Measurements from ENCODE around the gene PRDM8.
A peak's percentile ranks its signal among the peaks of the same experiment; 100 is the strongest.
"Not testable (repeated sequence)": the region's sequence is repeated elsewhere in the genome, so short reads cannot be mapped to it uniquely, and the experiment has no call there.

PRDM8 gene

DNA sequence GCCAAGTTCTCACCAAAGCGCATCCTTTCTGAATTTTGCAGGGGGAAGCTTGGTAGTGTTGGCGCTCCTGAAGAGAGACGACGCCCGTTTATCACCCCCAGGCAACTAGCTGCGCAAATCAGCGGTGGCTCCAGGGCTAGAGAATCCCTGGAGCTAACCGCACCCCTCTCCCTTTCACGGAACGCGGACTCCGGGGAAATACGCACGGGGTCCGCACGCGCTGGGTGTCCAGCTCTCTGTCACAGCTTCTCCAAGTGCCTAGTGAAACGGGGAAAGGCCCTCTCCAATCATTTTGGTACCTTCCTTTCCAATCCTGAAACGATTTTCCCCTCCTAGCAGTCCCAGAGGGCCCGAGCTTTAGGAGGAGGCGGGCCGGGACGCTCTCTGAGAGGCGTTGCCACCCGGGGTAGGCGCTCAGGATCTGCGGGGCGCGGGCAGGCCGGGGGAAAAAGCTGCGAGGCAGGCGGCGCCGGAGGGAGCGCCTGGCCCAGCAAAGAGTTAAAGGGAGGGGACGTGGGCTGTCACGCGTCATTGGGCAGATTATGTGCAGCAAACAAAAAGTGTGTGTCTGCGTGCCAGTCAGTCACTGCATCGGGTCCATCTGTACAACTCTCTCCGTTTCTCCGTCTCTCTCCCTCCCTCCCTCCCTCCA is at the start of gene PRDM8:
Gene PRDM8 (plus strand): TSS at position 582 of the 652 bp plus-strand sequence. CDS start 2,578 bp downstream, outside the sequence.
- peak; percentile 35 to 58 for DNase-seq

DNA sequence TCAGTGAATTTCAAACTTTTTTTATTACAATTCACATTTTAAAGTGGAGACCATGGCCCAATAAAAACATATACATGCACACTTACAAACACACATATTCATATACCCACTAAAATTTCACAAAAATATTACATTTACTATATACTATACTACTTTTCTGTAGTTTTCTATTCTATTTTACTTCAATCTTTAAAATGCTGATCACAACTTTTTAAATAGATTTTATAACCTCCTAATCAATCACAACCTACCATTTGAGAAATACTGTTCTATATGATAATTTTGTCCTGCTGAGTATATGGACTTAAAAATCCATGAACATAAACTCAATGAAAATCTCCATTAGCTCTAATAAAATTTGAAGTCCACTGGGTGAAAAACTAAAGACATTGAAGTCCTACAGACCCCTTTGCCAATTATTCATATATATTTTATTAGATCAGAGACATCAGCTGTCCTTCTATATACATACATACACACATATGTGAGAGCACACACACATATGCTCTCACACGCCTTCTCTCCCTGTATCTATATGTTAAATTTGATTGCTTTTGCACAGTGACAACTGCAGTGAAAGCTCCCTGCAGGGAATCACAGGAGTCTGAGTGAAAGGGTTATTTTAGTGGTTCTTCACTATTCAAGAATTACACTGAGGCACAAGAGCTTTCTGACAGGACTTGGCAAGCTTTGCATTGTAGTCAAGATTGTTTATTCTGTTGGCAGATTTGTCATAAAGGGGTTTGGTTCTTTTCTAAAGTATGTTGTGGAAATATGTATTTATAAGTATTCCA is 46.7 kb upstream of the PRDM8 start:
- no peak for DNase-seq

DNA sequence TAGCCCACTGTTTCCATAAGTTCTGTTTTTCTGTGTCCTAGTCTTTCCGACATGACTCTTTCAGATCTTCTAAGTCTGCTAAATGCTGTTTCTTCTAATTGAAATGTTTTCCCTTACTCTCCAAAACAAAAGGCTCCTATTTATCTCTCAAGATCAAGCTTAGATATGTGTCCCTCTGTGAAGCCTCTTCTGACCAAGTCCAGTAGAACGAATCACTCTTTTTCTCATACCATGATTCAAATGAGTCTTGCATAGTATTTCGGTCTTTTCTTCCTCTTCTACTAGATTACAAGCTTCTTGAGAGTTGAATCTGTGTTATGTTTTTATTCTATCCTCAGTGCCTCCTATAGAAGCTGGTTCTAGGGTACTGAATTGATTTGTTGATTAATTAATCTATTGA is 45.3 kb upstream of the PRDM8 start:
- no peak for DNase-seq

DNA sequence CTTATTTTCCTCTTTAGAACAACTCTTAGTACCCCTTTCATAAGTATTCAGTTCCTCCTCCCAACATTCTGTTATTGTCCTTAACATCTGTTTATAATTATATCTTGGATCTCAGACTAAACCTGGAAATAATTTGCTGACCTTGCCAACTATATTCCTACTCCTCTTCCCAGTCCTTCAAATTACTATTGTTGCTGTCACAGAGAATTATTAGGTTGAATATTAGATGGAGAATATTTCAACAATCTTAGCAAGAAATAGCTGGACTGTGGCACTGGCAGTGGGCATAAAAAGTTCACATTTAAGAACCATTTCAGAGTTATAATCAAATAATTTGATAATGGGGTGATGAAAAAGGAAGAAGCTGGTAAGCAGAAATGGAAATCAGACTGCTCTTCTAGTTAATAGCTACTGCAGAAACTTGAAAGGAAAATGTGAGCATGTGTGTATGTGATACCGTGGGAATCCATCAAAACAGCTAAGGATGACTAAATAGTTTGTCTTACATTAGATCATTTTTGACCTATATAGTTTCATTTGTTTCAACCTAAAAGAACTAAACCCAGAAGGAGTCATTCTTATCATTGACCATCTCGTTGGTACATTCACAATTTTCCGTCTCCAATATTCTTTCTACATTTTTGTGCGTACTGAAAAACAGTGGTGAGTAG is 43.3 kb upstream of the PRDM8 start:
- no peak for DNase-seq

DNA sequence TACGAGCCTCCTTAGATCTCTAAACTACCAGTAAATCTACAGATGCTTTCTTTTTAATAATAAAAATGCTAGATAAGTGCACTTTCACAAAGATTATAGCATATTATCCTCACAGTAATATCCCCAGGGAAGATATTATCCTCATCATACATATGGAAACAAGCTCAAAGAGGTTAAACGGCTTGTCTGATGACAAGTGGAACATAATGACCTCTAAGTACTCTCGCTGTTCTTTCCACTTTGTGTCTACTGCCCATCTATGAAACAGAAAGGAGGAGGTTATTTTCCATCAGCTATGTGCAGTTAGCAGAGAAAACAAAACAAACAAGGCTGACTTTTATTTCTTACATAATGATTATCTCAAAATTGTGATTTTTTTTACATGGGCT is 42.8 kb upstream of the PRDM8 start:
- no peak for DNase-seq

DNA sequence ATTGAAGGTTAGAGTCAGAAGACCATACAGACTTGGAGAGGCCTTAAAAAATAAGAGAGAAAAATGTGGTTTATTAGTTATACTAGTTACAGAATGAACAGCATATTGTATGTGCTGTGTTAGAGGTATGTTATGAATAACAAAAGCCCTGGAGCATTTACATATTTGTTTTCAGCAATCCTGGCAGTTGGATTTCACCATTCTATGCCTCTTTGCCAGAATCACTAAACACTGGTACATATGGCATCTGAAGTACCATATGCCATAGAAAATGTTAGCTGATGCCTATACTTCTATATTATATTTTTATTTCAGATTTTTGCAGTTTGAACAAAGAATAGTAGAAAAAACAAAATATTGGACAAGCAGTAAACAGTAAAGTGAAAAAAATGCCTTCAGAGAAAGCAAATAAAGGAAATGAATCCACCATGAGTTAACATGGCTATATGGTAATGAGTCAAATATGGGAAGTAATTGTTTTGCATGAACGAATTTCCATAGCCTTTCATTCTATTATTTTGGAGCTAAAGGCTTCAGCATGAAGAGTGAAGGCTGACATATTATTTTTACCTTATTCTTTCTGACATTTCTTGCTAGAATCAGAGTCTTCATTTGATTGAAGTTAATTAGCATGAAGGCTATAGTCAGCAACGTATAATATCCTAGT is 41.9 kb upstream of the PRDM8 start:
- no peak for DNase-seq

DNA sequence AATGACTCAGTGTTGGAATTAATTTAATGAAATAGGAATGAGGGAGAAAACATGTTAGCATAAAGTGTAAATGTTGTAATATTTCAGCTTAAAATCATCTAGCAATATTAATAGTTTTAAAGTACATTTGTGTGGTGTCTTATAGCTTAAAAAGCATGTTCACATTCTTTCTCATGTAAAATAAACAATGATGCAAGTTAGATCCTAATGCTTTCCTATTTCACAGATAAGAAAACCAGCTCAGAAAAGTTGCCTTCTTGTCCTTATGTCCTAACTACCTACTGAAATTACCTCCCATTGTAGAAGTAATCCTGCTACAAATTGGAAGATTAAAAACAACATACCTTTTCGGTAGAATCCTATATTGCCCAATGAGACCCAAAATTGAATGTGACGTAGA is 40.9 kb upstream of the PRDM8 start:
- DNase-seq = no peak

DNA sequence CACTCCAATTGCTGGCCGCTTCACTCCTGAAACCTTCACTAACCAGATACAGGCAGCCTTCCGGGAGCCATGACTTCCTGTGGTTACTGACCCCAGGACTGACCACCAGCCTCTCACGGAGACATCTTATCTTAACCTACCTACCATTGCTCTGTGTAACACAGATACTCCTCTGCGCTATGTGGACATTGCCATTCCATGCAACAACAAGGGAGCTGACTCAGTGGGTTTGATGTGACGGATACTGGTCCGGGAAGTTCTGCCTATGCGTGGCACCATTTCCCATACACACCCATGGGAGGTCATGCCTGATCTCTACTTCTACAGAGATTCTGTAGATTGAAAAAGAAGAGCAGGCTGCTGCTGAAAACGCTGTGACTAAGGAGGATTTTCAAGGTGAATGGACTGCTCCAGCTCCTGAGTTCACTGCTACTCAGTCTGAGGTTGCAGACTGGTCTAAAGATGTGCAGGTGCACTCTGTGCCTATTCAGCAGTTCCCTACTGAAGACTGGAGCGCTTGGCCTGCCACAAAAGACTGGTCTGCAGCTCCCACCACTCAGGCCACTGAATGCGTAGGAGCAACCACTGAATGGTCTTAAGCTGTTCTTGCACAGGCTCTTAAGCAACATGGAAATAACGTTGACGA is 35.8 kb upstream of the PRDM8 start:
- DNase-seq = no peak

DNA sequence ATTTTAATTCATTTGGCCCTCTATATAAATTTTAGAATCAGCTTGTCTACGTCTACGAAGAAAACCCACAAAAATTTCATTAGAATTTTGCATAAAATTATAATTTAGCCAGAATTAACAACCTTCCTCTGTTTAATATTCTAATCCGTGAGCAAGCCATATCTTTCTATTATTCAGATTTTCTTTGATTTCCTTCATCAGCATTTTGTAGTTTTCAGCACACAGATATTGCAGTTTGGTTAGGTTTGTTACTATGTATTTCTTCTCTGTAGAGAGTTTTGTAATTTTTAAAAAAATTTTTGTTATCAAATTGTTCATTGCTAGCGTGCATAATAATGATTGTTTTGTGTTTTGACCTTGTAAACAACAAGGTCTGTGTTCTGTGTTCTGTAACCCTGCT is 34.9 kb upstream of the PRDM8 start:
- DNase-seq = no peak

DNA sequence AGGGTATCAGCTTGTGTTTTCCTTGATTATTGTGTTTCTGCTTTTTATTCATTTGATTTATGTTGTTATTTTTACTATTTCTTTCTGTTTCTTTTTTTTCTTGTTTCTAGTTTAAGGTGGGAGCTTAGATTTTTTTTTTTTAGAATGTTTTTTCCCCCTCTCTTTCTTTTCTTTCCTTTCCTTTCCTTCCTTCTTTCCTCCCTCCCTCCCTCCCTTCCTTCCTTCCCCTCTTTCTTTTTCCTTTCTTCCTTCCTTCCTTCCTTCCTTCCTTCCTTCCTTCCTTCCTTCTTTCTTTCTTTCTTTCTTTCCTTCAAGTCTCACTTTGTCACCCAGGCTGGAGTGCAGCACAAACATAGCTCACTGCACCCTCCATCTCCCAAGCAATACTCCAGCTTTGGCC is 31.4 kb upstream of the PRDM8 start:
- DNase-seq = no peak

DNA sequence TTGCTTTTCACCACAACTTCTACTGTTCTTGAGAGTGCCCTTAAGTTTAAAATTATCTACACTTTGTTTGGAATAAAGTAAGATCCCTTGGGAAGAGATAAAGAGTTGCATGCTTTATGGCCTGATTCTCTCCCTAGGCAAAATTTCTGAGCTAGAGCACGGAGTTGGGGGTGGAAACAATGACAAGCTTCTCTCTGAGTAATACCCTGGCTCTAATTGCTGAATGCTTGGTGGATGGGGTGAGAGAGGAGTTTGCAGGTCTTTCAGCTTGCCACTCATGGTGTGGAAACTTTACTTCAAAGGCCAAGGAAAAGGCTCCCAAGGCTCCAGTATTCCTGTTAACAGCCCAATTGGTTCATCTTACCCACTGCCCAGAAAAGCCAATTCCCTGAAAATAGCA is 26.1 kb upstream of the PRDM8 start:
- DNase-seq = peak; percentile 36 to 50

DNA sequence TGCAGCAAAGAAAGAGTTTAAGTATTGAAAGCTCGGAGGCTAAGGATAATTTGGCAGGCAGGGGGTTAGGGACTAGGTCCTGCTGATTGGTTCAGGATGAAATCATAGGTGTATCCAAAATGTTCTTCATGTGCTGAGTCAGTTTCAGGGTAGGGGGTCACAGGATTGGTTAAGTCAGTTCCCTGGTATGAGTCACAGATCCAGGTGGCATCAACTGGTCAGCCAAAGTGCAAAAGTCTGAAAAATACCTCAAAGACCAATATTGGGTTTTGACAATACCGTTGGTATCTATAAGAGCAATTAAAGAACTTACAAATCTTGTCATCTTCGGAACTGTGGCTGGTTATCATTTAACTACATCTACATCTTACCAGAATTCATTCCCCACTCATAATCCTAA is 25.6 kb upstream of the PRDM8 start:
- DNase-seq = no peak

DNA sequence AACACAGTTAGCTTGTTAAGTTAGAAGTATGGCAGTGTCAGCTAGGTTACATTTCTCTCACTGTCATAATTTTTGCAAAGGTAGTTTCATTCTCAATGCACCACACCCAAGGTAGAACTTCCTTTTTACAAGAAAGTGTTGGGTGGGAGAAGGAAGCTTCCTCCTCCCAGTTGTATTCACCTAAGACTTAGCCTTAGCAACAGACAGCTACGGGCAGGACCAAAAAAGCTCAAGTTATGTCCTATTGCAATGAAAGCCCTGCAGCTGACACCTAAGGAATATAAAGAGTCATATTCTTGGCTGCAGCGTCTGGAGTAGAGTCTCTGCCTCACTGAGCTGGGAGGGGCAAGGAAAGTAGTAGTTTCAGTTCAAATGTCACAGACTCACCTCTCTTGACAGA is 25.1 kb upstream of the PRDM8 start:
- DNase-seq = peak; percentile 29 to 55

DNA sequence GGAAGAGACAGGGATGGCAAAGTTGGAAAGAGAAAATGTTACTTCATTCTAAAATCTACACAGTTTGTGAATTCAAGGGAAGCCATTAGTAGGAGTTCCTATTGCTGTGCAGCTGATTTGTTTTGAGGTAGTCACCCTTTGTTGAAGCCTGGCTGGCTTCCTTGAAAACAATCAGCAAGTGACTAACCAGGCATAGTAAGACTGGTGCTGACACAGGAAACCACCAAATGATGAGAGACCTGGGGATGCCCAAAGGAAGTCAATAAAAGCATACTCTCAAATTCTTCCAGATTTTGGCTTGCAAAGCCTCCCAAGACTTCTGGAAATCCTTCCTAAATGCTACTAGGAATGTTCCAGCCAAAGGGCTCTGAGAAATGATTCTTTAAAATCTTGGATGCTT is 23.9 kb upstream of the PRDM8 start:
- peak; percentile 58 to 64 for DNase-seq

DNA sequence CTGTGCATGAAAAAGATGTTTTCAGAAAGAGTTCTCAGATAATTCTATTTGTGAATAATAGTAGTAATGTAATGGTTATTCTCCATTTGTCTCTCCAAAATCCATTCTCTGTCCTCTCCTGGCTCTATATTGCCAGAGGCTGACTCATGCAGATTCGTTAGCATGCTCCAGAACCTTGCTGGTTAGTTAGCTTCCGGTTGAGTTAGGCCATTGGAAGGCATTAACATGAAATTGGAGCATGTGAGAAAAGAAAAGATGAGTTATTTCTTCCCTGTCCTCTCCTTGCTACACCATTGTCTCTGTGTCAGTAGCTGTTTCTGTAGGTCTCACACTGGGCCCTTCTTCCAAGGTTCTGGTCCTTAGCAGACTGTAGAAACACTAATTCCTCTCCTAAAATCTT is 23.5 kb upstream of the PRDM8 start:
- DNase-seq = no peak

DNA sequence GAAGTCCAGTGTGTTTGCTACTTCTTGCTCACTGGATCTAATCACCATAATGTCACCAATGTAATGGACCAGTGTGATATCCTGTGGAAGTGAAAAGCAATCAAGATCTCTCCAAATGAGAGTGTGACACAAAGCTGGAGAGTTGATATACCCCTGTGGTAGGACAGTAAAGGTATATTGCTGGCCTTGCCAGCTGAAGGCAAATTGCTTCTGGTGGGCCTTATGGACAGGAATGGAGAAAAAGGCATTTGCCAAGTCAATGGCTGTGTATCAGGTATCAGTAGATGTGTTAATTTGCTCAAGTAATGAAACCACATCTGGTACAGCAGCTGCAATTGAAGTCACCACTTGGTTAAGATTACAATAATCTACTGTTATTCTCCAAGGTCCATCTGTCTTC is 19.5 kb upstream of the PRDM8 start:
- DNase-seq = not testable (repeated sequence)

DNA sequence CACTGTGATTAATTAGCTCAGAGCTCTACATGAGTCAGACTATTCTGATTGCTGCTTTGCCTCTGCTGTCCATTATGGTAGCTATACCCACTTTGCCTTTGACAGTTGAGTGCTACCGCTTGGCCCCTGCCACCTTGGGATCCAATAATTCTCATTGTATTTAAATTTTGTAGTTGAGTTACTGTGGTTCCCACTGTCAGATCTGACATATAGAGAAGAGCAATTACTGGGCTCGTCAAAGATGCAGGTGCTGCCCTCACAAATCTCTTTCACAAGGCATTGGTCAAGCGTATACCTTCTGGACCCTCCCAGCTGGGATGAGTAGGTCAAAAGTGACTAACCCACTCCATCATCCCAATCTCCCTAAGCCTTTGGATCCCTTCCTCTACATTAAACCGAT is 18.3 kb upstream of the PRDM8 start:
- no peak for DNase-seq

DNA sequence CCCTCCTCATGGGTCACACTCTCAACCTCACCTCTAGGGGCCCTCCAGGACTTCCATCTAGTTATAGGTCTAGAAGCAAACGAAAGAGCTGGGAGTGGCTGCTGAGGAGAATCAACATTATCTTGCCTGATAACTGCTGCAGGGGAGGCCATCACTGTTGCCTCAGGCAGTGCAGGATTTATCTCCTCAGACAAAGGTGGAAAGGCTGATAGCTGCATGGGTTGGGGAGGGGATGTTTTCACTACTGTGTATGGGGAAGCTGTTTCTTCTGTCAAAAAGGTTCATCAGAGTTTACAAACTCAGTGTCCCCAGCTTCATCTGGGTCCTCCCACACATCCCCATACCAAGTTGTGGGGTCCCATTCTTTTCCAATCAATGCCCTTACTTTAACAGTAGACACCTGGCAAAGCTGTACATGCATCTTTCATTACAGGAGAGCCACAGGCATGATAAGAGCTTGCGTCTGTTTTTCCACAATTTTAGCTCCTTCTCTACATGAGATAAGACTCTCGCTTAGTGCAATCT is 17.6 kb upstream of the PRDM8 start:
- DNase-seq = no peak

DNA sequence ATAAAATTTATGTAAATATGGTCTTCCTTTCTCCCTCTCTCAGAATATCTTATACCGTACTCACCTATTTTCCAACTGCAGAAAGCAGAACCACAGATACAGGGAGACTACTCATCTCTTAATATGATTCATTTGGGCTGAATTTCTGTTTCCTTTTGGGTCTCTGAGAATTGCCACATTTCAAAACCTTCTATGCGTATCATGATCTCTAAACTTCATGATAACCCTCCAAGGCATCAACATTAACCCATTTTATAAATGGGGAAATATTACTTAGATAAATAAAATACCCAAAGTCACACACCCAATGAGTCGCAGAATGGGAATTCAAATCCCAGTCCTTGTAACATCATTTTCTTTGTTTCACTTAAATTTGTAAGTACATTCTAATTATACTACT is 16.6 kb upstream of the PRDM8 start:
- no peak for DNase-seq

DNA sequence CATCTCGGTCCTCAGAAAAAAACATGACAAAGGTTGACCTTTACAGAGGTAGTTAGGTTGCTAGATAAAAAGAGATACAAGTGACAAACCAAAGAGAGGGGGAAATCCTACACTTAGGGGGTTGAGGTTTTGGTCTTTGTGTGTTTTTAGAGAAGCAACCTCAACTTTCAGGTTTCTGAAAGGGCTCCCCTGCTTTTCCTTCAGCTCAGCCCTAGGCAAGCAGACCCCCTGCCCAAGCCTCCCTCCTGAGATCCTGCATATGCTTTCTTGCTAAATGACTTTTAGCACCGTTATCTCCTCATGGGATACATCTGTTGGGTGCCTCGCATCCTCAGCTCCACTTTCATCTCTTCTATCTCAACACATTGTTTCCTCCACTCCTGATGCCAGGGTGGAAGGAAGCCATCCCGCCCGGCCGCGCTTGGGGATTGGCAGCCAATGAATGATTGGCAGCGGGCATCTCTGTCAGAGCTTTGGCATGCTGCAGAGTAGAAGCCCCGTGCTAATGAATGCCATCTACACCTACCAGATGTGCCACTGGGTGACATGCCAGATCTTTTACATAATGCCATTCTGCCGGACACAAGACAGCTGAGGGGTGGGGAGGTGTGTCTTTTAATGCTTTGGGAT is 15.0 kb upstream of the PRDM8 start:
- DNase-seq = peak; percentile 17 to 21

DNA sequence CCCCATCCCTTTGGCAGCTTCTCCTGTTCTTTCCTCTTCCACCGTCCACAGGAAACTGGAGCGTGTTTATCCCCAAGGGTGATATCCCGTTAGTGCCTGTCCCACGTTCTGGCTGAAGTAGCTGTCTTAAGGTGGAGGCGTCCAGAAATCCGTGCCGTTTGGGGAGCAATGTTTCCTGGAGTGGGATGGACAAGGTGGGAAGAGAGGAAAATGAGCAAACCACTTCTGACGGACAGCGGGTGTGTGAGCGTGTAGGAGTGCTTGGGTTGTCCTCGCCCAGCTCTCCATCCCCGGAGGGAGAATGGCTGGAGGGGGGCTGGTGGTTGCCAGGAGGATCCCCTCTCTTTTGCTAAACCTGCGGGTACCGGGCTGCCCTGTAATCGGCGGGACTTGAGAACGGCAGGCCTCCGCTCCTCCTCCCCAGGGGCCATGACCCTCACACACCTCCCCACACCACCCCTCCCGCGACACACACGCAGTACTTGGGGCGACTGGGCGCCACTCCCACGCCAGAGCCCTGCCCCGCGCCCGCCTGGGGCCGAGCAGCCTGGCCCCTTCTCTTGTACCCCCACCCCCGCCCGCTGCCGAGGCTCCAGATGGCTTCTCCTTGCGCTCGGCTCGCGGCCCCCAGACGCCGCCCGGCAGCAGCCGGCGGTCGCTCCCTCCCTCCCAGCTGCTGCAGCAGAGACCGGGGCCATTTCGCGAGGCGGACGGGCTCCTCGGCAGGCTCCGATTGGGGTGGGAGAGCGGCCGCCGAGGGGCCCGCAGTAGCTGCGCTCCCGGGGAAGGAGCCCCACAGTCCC is 13.9 kb upstream of the PRDM8 start:
- DNase-seq = peak; percentile 46 to 47
